ENCODE results near the gene KRT23.

- TF ChIP-seq GATA2 (IDR thresholded peaks at IDR 0.05; ENCODE audit: low read depth, low read length) (no peak), GATA3 (IDR thresholded peaks at IDR 0.05; ENCODE audit: low read depth, low read length) (no peak)
Measured at GRCh38 chr17:40915199-40915661, 22.2 kb downstream of the KRT23 start.

Measured in SH-SY5Y (cell line).